Activated CD4-positive, alpha-beta T cell treated with anti-CD3 and anti-CD28 coated beads for 1 hour (primary cell): ENCODE data around the gene COL1A1.

Experiments used
- DNase-seq: peaks from one replicate; pipeline ENCODE4 v3.0.0-alpha.2; 2020

The COL1A1 gene

GRCh38 chr17:50199803-50200456 is 1.5 kb downstream of the COL1A1 start:
- peak; percentile 44 for DNase-seq

- no peak for DNase-seq
These were observed 2.1 kb downstream of the COL1A1 start for GRCh38 chr17:50199211-50199802.

GRCh38 chr17:50198026-50198669 is 3.3 kb downstream of the COL1A1 start:
- DNase-seq: peak; percentile 39

- no peak for DNase-seq
These were observed 4.6 kb downstream of the COL1A1 start for GRCh38 chr17:50196826-50197225.

GRCh38 chr17:50196036-50196435 is 5.4 kb downstream of the COL1A1 start:
- no peak for DNase-seq

- no peak for DNase-seq
These were observed 6.2 kb downstream of the COL1A1 start for GRCh38 chr17:50194934-50195865.

- no peak for DNase-seq
These were observed 7.1 kb downstream of the COL1A1 start for GRCh38 chr17:50194140-50194933.

GRCh38 chr17:50192618-50193291 is 8.7 kb downstream of the COL1A1 start:
- DNase-seq: no peak

GRCh38 chr17:50192144-50192617 is 9.2 kb downstream of the COL1A1 start:
- no peak for DNase-seq

- no peak for DNase-seq
These were observed 9.9 kb downstream of the COL1A1 start for GRCh38 chr17:50191359-50192143.

- no peak for DNase-seq
These were observed 10.7 kb downstream of the COL1A1 start for GRCh38 chr17:50190603-50191358.

- no peak for DNase-seq
These were observed 11.2 kb downstream of the COL1A1 start for GRCh38 chr17:50190293-50190602.

- DNase-seq: no peak
These were observed 11.7 kb downstream of the COL1A1 start for GRCh38 chr17:50189550-50190292.

GRCh38 chr17:50188921-50189549 is 12.4 kb downstream of the COL1A1 start:
- no peak for DNase-seq

GRCh38 chr17:50188531-50188920 is 12.9 kb downstream of the COL1A1 start:
- no peak for DNase-seq

- DNase-seq: no peak
These were observed 13.5 kb downstream of the COL1A1 start for GRCh38 chr17:50187751-50188530.

- no peak for DNase-seq
These were observed 14.1 kb downstream of the COL1A1 start for GRCh38 chr17:50187394-50187725.

GRCh38 chr17:50186661-50187393 is 14.6 kb downstream of the COL1A1 start:
- DNase-seq: no peak
